WTC11 (cell line): ENCODE results near the gene COL25A1. TPM values are rescaled to one million over a fixed set of nuclear protein-coding genes. Genes with fewer than 3 reads are reported as not detected.
A peak's percentile ranks its signal among the peaks of the same experiment; 100 is the strongest.

ENCODE experiments used
- ATAC-seq: fragments of 200-7000 bp; cut with Tn5 transposase; 2 replicates; pipeline ENCODE4 v1.10.0; 2021; ENCODE audit warnings: mild to moderate bottlenecking, moderate library complexity
- CTCF ChIA-PET: fragments of 300-600 bp; sonication (Branson Sonifier 250); formaldehyde crosslinking; loops from one replicate; lab custom pipeline; 2021; ENCODE audit warnings: antibody characterized with exemption; lab: Charles Lee
- POLR2A ChIA-PET: fragments of 350-600 bp; sonication (Branson Sonifier 250); formaldehyde crosslinking; loops from one replicate; lab custom pipeline; 2021; ENCODE audit warnings: antibody characterized with exemption; lab: Charles Lee
- DNase-seq: peaks from one replicate; pipeline ENCODE4 v3.0.0; 2021; ENCODE audit warnings: low spot score
- H3K27ac Mint-ChIP-seq: 2 replicates; pipeline ENCODE4 v1.8.0; 2021; ENCODE audit warnings: mixed read lengths
- H3K27me3 Mint-ChIP-seq: 2 replicates; pipeline ENCODE4 v1.8.0; 2021; ENCODE audit warnings: low read depth, mild to moderate bottlenecking, moderate library complexity, mixed read lengths
- H3K36me3 Mint-ChIP-seq: 2 replicates; pipeline ENCODE4 v1.8.0; 2021; ENCODE audit warnings: mixed read lengths
- H3K4me1 Mint-ChIP-seq: 2 replicates; pipeline ENCODE4 v1.8.0; 2022; ENCODE audit warnings: mixed read lengths
- H3K4me3 Mint-ChIP-seq: 2 replicates; pipeline ENCODE4 v1.8.0; 2021; ENCODE audit warnings: mild to moderate bottlenecking, moderate library complexity, mixed read lengths
- H3K9me3 Mint-ChIP-seq: 2 replicates; pipeline ENCODE4 v1.8.0; 2021; ENCODE audit warnings: mixed read lengths
- CREB1 ChIP-seq: sonication (generic); formaldehyde crosslinking; IDR thresholded peaks from 2 replicates; pipeline ENCODE4 v1.8.0; 2023; ENCODE audit warnings: mild to moderate bottlenecking, missing genetic modification reagents
- ELF4 ChIP-seq: sonication (generic); formaldehyde crosslinking; IDR thresholded peaks from 2 replicates; pipeline ENCODE4 v1.8.1; 2022; ENCODE audit warnings: low read depth, mild to moderate bottlenecking, moderate library complexity, missing genetic modification reagents
- FOXP1 ChIP-seq: sonication (generic); formaldehyde crosslinking; IDR thresholded peaks from 2 replicates; pipeline ENCODE4 v1.8.0; 2022; ENCODE audit warnings: missing genetic modification reagents, mild to moderate bottlenecking, moderate library complexity, borderline replicate concordance
- GTF2I ChIP-seq: fragments of 250-450 bp; sonication (Bioruptor Pico); conservative IDR thresholded peaks from 2 replicates; pipeline ENCODE4 v1.4.0; 2021; ENCODE audit warnings: mild to moderate bottlenecking
- MXD4 ChIP-seq: fragments of 250-450 bp; sonication (Bioruptor Pico); IDR thresholded peaks from 2 replicates; pipeline ENCODE4 v1.8.0; 2021; ENCODE audit warnings: mild to moderate bottlenecking, moderate library complexity, borderline replicate concordance
- OVOL2 ChIP-seq: fragments of 250-450 bp; sonication (Bioruptor Pico); IDR thresholded peaks from 2 replicates; pipeline ENCODE4 v1.9.0; 2021; ENCODE audit warnings: mild to moderate bottlenecking, borderline replicate concordance
- ZNF263 ChIP-seq: sonication (generic); formaldehyde crosslinking; IDR thresholded peaks from 2 replicates; pipeline ENCODE4 v1.8.1; 2022; ENCODE audit warnings: low read depth, mild to moderate bottlenecking, moderate library complexity, missing genetic modification reagents
- ZNF423 ChIP-seq: fragments of 250-450 bp; sonication (Bioruptor Pico); IDR thresholded peaks from 2 replicates; pipeline ENCODE4 v2.1.2; 2022; ENCODE audit warnings: mild to moderate bottlenecking, moderate library complexity
- ZNF671 ChIP-seq: fragments of 250-450 bp; sonication (Bioruptor Pico); IDR thresholded peaks from 2 replicates; pipeline ENCODE4 v1.8.0; 2021; ENCODE audit warnings: mild to moderate bottlenecking
- total RNA-seq: library from RNA; stranded (reverse); gene quantifications from 3 replicates; pipeline ENCODE4 v1.2.3, GENCODE V29; 2021
- TF ChIP-seq, protein P1 (sequence below): fragments of 250-450 bp; sonication (Bioruptor Pico); IDR thresholded peaks from 2 replicates; pipeline ENCODE4 v1.8.0; 2021; ENCODE audit warnings: mild to moderate bottlenecking
- TF ChIP-seq, protein P2 (sequence below): fragments of 250-450 bp; sonication (Bioruptor Pico); IDR thresholded peaks from 2 replicates; pipeline ENCODE4 v1.9.0; 2021; ENCODE audit warnings: mild to moderate bottlenecking
- TF ChIP-seq, protein P3 (sequence below): sonication (generic); formaldehyde crosslinking; conservative IDR thresholded peaks from 2 replicates; pipeline ENCODE4 v1.8.1; 2022; ENCODE audit warnings: mild to moderate bottlenecking, missing genetic modification reagents
- TF ChIP-seq, protein P4 (sequence below): fragments of 250-450 bp; sonication (Bioruptor Pico); conservative IDR thresholded peaks from 2 replicates; pipeline ENCODE4 v1.9.0; 2021; ENCODE audit warnings: mild to moderate bottlenecking
- TF ChIP-seq, protein P5 (sequence below): sonication (generic); formaldehyde crosslinking; IDR thresholded peaks from 2 replicates; pipeline ENCODE4 v1.8.1; 2023; ENCODE audit warnings: mild to moderate bottlenecking, missing genetic modification reagents
- TF ChIP-seq, protein P6 (sequence below): sonication (generic); formaldehyde crosslinking; IDR thresholded peaks from 2 replicates; pipeline ENCODE4 v1.8.0; 2022; ENCODE audit warnings: mild to moderate bottlenecking, missing genetic modification reagents
- TF ChIP-seq, protein P7 (sequence below): sonication (generic); formaldehyde crosslinking; IDR thresholded peaks from 2 replicates; pipeline ENCODE4 v1.8.0; 2022; ENCODE audit warnings: missing genetic modification reagents
- TF ChIP-seq, protein P8 (sequence below): fragments of 250-450 bp; sonication (Bioruptor Pico); IDR thresholded peaks from 2 replicates; pipeline ENCODE4 v2.1.2; 2022; ENCODE audit warnings: mild to moderate bottlenecking, moderate library complexity

Gene COL25A1
- total RNA-seq, 1 experiment from 2014 or later: 6.6 TPM

DNA sequence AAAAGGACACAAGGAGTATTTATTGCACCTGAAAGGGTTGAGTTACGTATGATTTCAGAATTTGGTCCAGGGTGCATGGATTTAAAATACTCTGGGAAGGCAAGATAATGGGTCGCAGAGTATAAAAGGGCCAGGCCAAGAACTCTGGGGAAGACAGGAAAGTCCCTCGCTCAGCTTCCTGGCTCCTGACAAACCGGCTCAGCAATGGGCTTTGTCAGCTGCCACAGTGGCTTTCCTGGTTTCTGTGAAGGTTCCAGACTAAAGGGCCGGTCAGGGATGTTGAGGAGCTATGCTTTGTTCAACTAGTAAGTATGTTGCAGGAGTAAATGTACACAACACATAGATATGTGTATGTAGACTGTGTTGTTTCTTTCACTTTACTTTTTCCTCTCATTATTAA, 385.2 kb downstream of the COL25A1 start:
- no peaks in the 10 kb centered on the region for H3K36me3 Mint-ChIP-seq
- ChIA-PET POLR2A (no interaction called here), CTCF (interaction anchor here (0.7 to 1.1 kb wide), 2 partner anchors 120 to 377 kb away, joined by 3 to 4 read pairs; no protein-coding TSS in a partner anchor)
- no peak overlapping the region for H3K4me3 Mint-ChIP-seq
- no peaks in the 10 kb centered on the region for H3K27me3 Mint-ChIP-seq
- DNase-seq (no peak), ATAC-seq (peak; percentile 69)
- H3K27ac Mint-ChIP-seq: peak overlapping the region; percentile 35; the same call in 1 of the 2 replicates
- no peaks in the 10 kb centered on the region for H3K9me3 Mint-ChIP-seq
- H3K4me1 Mint-ChIP-seq: peaks cover 19% of the 10 kb centered on the region
- TF ChIP-seq, protein P1, sequence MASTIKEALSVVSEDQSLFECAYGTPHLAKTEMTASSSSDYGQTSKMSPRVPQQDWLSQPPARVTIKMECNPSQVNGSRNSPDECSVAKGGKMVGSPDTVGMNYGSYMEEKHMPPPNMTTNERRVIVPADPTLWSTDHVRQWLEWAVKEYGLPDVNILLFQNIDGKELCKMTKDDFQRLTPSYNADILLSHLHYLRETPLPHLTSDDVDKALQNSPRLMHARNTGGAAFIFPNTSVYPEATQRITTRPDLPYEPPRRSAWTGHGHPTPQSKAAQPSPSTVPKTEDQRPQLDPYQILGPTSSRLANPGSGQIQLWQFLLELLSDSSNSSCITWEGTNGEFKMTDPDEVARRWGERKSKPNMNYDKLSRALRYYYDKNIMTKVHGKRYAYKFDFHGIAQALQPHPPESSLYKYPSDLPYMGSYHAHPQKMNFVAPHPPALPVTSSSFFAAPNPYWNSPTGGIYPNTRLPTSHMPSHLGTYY (CRISPR knock-in tag): no peak
- TF ChIP-seq, protein P2, sequence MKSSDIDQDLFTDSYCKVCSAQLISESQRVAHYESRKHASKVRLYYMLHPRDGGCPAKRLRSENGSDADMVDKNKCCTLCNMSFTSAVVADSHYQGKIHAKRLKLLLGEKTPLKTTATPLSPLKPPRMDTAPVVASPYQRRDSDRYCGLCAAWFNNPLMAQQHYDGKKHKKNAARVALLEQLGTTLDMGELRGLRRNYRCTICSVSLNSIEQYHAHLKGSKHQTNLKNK: no peak
- TF ChIP-seq ZNF423 (CRISPR knock-in tag) (no peak), MXD4 (CRISPR knock-in tag) (no peak)
- TF ChIP-seq, protein P3, sequence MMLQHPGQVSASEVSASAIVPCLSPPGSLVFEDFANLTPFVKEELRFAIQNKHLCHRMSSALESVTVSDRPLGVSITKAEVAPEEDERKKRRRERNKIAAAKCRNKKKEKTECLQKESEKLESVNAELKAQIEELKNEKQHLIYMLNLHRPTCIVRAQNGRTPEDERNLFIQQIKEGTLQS (CRISPR knock-in tag): no peak

DNA sequence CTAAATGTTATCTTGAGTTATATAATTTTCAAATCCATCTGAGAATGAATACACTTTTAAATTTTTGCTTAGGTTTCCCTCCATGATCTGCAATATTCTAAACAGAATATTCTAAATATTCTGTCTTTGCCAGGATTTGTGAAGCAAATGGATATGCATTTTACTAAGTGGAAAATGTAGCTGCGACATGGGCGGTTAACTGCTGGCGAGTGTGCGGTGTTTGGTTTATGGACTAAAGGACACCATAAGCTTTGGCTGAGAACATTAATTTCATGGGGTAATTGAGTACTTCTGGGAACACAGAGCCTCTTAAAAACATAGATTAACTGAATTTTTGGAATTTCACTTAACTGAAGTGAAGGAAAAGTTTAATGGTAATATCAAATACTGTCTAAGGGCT, 385.8 kb downstream of the COL25A1 start:
- ChIA-PET POLR2A (no interaction called here), CTCF (interaction anchor here (1.1 kb wide), 1 partner anchor 377 kb away, joined by 4 read pairs; no protein-coding TSS in a partner anchor)
- Mint-ChIP-seq H3K27me3 (no peaks in the 10 kb centered on the region), H3K4me3 (no peak overlapping the region), H3K9me3 (no peaks in the 10 kb centered on the region), H3K27ac (no peak overlapping the region), H3K36me3 (no peaks in the 10 kb centered on the region), H3K4me1 (peaks cover 19% of the 10 kb centered on the region)
- ATAC-seq (no peak), DNase-seq (no peak)
- TF ChIP-seq, protein P4, sequence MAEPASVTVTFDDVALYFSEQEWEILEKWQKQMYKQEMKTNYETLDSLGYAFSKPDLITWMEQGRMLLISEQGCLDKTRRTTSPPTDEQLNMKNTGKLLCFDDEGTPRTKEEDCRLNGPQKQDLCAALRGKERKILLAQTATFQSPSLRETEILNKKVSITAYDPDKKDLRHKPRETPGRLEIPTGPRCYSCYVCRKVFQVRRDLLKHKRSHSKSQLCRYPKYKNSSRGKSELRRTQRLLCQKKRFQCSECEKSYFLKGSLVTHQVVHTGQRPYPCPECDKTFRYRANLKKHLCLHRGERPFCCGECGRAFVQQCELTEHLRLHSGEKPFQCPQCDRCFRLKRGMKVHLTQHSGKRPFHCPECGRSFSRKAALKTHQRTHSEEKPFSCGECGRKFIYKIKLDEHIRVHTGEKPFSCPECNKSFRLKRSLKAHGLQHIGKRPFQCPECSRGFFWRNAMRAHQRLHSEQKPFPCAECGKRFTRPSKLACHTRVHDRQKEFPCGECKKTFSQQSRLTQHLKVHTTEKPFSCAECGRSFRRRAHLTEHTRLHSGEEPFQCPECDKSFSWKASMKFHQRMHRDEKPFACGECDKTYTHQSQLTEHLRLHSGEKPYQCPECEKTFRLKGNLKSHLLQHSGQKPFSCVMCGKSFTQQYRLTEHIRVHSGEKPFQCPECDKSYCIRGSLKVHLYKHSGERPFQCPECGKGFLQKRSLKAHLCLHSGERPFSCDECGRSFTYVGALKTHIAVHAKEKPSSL (CRISPR knock-in tag): no peak
- TF ChIP-seq CREB1 (CRISPR knock-in tag) (no peak), OVOL2 (CRISPR knock-in tag) (no peak), FOXP1 (no peak), ELF4 (CRISPR knock-in tag) (no peak), GTF2I (CRISPR knock-in tag) (no peak), ZNF671 (CRISPR knock-in tag) (no peak), ZNF263 (no peak)
- TF ChIP-seq, protein P1 (CRISPR knock-in tag): no peak
- TF ChIP-seq, protein P5, sequence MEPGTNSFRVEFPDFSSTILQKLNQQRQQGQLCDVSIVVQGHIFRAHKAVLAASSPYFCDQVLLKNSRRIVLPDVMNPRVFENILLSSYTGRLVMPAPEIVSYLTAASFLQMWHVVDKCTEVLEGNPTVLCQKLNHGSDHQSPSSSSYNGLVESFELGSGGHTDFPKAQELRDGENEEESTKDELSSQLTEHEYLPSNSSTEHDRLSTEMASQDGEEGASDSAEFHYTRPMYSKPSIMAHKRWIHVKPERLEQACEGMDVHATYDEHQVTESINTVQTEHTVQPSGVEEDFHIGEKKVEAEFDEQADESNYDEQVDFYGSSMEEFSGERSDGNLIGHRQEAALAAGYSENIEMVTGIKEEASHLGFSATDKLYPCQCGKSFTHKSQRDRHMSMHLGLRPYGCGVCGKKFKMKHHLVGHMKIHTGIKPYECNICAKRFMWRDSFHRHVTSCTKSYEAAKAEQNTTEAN (CRISPR knock-in tag): no peak
- TF ChIP-seq, protein P6, sequence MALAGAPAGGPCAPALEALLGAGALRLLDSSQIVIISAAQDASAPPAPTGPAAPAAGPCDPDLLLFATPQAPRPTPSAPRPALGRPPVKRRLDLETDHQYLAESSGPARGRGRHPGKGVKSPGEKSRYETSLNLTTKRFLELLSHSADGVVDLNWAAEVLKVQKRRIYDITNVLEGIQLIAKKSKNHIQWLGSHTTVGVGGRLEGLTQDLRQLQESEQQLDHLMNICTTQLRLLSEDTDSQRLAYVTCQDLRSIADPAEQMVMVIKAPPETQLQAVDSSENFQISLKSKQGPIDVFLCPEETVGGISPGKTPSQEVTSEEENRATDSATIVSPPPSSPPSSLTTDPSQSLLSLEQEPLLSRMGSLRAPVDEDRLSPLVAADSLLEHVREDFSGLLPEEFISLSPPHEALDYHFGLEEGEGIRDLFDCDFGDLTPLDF (CRISPR knock-in tag): no peak
- TF ChIP-seq, protein P3 (CRISPR knock-in tag): no peak
- TF ChIP-seq, protein P7, sequence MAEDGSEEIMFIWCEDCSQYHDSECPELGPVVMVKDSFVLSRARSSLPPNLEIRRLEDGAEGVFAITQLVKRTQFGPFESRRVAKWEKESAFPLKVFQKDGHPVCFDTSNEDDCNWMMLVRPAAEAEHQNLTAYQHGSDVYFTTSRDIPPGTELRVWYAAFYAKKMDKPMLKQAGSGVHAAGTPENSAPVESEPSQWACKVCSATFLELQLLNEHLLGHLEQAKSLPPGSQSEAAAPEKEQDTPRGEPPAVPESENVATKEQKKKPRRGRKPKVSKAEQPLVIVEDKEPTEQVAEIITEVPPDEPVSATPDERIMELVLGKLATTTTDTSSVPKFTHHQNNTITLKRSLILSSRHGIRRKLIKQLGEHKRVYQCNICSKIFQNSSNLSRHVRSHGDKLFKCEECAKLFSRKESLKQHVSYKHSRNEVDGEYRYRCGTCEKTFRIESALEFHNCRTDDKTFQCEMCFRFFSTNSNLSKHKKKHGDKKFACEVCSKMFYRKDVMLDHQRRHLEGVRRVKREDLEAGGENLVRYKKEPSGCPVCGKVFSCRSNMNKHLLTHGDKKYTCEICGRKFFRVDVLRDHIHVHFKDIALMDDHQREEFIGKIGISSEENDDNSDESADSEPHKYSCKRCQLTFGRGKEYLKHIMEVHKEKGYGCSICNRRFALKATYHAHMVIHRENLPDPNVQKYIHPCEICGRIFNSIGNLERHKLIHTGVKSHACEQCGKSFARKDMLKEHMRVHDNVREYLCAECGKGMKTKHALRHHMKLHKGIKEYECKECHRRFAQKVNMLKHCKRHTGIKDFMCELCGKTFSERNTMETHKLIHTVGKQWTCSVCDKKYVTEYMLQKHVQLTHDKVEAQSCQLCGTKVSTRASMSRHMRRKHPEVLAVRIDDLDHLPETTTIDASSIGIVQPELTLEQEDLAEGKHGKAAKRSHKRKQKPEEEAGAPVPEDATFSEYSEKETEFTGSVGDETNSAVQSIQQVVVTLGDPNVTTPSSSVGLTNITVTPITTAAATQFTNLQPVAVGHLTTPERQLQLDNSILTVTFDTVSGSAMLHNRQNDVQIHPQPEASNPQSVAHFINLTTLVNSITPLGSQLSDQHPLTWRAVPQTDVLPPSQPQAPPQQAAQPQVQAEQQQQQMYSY: no peak
- TF ChIP-seq, protein P8, sequence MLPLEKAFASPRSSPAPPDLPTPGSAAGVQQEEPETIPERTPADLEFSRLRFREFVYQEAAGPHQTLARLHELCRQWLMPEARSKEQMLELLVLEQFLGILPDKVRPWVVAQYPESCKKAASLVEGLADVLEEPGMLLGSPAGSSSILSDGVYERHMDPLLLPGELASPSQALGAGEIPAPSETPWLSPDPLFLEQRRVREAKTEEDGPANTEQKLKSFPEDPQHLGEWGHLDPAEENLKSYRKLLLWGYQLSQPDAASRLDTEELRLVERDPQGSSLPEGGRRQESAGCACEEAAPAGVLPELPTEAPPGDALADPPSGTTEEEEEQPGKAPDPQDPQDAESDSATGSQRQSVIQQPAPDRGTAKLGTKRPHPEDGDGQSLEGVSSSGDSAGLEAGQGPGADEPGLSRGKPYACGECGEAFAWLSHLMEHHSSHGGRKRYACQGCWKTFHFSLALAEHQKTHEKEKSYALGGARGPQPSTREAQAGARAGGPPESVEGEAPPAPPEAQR (CRISPR knock-in tag): no peak
